GM21576 (cell line): ENCODE results near the gene BACE2.
"Not testable (repeated sequence)": the region's sequence is repeated elsewhere in the genome, so short reads cannot be mapped to it uniquely, and the experiment has no call there.

Source experiments
- ATAC-seq: cut with Tn5 transposase; IDR thresholded peaks from one replicate; pipeline ENCODE4 v1.9.1; 2021; ENCODE audit warnings: mild to moderate bottlenecking, moderate library complexity; ENCODE audit not compliant: unreplicated experiment

Gene BACE2

DNA sequence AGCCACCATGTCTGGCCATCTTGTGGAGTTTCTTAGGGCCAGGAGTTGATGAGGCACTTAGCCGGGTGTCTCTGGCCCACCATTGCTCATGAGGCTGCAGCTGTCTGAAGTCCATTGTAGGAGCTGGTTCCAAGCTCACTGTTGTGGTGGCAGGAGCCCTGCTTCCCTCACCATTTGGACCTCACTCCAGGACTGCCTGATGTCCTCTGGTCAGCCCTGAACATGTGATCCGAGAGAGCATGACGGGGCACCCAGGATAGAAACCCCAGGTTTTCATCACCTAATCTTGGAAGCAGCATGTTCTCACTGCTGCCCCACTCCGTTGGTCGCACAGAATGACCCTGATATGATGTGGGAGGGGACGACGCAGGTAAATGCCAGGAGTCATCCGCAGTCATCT lies 92.5 kb downstream of the BACE2 start:
- no peak for ATAC-seq

DNA sequence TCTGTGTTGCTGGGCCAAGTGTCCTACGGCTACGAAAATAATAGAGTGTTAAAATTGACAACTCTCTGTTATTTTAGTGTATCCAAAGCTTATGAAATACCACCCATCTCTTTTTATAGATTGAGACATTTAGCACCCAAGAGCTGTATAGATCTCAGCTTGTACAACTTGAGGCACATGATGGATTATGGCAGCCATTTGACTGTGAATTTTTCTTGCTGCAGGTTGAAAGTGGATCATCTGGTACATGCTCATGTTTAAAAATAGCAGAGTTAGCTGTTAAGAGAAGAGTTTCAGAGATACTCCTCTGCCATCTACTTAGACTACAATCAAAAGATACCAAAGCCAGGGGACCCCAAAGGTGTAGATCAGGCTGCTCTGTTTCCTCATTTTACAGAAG lies 99.4 kb downstream of the BACE2 start:
- ATAC-seq, result no peak

DNA sequence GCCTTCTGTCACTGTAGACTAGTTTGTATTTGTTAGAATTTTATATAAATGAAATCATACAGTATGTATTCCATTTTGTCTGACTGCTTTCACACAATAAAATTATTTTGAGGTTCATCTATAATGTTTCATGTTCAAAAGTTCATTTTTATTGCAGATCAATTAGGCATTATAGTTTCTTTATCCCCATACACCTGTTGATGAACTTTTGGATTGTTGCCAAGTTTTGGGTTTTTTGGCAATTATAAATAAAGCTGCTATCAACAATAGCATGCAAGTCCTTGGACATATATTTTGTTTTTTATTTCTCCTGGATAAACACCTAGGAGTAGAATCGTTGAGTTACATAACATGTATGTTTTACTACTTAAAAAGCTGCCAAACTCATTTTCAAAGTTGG lies 101.6 kb downstream of the BACE2 start:
- no peak for ATAC-seq

DNA sequence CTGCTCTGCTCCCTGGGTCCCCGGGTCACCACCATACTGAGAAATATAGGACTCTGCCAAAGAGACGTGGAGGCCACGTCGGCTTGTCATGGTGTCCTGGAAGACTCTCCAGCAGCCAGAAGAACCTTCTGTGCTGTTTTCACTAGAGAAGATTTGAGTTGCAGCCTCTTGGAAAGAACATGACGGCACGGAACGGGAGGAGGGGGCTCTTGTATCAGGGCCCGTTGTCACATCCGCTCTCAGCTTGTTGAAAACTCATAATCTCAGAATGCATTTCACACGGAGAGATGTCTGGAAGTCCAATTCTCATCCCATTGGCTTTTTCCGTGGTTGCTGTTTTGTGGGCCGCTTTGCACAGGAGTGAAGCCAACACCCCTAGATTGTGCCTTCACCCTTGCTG lies 109.2 kb downstream of the BACE2 start:
- ATAC-seq, result no peak

DNA sequence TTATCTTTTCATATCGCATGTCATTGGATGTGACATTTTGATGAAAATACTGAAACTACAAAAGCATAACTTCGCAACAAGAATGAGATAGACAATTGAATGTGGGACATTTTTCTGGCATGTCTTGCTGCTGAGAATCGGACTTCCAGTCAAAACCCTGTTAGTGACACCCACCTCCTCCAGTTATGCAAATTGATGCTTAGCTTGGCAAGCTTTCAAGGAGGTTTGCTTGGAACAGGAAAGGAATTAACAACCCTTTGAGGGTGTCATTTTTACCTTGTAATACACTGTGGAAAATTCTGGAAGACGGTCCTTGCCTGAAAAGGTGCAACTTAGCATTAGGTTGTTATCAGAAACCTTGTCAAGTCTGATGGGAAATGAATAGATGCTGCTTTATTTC lies 109.9 kb downstream of the BACE2 start:
- ATAC-seq, result no peak

DNA sequence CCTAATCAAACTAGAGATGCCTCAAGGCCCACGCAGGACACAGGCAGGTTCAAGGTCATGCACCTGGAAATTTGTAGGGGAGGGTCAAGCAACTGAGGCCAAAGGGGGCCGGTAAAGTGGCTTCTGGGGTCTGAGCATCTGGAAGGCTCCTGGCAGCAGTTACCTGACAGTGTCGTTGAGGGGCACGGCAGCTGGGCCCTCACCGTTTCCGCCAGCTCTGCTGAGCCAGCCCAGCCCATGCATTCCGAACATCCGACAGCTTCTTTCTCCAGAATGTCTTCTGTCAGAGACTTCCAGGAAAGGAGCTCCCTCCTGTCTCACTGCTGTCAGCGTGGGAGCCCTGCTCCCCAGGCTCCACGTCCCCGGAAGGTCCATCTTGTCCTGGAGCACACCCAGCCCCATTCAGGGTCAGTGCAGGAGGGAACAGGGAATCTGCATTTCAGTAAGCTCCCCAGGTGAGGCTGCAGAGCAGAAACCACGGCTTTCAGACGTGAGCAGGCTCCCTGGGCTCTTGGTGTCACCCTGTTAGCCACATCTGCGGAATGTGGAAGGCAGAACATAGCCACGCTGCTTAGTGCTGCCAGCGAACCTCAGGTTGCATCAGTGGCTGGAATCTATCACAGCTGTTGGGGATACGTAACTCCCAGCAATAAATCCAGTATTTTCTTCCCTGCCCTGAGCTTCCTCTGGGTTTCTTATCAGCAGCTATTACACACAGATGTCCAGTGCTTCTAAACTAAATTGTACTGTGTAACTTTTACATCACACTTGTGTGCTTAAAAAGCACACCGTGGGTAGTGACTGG lies 112.4 kb downstream of the BACE2 start:
- no peak for ATAC-seq

DNA sequence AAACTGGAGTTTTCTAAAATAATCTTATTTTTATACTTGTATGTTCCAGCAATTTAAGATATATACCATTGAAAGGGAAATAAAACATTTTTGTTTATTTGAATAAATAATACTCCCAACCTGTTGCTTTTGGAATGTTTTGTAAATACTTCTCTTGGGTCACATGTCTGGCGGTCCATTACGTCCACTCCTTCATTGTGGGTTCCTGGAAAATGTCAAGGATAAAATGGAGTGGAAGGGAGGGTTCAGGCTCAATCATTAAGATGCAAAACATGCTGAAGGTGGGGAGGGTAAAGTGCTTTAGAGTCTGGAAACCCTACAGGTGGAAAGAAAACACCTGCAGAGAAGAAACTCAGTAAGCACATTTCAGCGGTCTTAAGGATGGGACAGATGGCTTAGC lies 114.5 kb downstream of the BACE2 start:
- no peak for ATAC-seq

DNA sequence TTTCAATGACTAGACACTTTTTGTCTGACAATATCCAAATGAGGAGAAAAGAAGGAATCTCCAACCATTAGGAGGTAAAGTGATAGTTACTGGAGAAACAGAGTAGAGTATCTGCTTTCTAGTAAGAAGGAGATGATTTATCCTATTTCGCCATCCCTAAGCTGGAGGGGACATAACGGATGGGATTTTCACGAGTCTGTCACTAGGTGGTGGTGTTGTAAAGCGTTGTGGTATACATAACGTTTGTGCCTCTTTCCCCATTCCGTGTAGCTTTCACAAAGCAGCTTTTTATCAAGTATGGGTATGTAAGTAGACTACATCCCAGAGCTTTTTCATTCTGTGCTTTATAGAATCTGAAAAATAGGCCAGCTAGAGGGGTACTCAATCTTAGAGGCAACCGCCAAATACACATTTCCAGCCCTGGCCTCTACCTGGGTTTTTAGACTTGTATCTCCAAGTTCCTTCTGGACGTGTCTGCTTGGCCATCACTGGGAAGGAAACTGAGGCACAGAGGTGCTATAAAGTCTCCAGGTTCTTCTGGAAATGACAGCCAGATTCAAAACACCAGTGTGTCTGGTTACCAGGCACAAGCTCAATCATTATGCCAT lies 115.4 kb downstream of the BACE2 start:
- no peak for ATAC-seq

DNA sequence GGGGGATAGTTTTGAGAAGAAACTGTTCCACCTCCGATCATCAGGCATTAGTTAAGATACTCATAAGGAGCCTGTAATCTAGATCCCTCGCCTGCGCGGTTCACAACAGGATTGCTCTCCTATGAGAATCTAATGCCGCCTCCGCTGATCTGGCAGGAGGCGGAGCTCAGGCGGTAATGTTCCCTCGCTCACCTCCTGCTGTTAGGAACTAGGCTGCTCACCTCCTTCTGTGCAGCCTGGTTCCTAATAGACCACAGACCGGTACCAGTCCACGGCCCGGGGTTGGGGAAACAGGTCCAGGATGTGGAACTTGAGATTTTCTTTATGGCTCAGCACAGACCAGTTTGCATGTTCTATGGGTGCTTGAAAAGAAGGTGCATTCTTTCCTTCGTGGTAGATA lies 121.5 kb downstream of the BACE2 start:
- no peak for ATAC-seq

DNA sequence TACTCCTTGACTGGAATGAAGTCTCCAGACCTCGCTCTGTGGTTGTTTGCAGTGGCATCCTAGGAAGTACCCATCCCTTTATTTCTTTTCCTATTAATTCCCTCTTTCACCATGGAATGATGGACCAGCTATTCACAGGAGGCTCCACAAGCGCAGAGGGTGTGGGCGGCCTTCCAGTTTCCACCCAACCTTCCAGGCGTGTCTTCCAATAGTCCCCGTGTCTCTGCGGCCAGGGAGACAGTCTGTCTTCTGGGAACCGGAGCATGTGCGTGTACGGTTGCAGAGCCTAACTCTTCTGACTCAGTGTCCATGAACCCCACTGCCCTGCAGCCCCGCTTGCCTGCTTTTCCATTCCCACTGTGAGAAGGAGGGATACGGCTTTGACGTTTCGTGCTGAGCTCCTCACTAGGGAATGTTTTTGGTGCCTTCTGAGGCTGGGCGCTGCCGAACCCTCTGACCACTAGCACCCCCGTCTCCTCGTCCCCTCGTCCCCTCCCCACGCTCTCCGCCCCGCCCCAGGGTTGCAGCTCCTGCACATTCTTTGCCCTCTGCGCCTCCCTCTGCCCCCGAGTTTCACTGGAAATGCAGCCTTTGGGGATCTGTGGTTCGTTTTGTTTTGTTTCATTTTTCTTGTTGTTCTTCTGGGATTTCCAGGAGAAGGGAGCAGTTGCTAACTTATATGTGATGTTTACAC lies 122.3 kb downstream of the BACE2 start:
- no peak for ATAC-seq

DNA sequence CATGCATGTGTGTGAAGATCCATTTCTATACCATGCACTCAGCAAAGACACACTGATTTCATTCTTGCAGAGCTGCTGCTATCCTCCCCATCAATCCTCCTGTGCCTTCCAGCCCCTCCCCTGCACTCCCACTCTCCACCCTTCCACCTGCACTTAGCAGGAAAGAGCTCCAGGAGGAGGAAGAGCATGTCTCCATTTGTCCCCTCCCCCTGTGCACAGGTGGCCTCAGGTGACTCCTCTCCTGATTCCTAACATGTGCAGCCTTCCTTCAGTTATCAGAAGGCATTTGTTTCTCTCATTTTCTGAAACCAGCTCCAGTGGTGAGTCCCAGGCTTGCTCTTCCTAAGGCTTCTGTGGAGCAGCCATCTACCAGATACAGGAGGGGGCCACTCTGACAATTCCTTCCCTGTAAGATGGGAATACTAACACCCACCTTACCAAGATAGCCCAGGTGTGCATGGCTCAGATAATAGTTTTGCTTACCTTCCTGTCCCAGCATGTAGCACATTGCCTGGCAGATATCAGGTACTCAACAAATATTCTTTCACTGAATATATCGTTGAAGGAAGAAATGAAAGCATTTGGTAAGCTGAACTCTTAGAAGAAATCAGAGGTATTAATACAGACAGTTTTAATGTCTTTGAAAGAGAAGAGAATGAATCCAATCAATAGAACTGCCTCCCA lies 126.7 kb downstream of the BACE2 start:
- no peak for ATAC-seq

DNA sequence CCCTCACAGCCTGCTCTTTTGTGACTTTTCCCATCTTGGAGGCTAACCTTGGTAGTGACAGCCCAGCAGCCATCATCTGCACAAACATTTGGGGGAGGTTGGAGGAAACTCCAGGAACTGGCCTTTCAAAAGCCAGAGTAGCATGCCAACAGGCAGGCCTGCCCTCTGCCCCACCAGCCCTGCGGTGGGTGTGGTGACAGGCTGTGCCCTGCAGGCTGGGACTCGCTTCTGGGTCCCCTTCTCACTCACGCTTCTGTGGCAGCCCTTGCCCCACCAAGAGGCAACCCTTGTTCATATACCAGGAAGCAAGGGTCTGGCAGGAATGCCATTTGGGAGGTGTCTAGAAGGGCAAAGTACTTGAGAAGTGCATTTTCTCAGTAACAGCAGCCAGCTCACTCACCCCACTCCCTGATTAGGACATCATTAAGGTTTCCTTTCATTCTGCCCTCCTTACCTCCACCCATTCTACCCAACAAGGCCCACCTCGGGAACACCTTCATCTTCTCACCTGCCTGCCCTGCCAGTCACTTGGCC lies 127.8 kb downstream of the BACE2 start:
- no peak for ATAC-seq

DNA sequence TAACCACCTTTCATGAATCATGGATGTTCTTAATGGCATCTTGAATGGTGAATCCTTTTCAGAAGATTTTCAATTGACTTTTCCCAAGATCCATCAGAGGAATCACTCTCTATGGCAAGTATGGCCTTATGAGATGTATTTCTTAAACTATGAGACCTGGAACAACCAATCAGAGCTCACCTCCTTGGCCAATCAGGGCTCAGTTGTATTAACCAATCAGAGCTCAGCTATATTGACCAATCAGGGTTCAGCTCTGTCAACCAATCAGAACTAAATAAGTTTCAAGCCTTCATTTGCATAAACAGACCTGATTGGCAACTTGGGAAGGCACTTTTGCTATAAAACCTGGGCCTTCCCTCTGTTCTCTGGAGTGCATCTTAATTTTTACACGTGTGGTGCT lies 135.0 kb downstream of the BACE2 start:
- no peak for ATAC-seq

DNA sequence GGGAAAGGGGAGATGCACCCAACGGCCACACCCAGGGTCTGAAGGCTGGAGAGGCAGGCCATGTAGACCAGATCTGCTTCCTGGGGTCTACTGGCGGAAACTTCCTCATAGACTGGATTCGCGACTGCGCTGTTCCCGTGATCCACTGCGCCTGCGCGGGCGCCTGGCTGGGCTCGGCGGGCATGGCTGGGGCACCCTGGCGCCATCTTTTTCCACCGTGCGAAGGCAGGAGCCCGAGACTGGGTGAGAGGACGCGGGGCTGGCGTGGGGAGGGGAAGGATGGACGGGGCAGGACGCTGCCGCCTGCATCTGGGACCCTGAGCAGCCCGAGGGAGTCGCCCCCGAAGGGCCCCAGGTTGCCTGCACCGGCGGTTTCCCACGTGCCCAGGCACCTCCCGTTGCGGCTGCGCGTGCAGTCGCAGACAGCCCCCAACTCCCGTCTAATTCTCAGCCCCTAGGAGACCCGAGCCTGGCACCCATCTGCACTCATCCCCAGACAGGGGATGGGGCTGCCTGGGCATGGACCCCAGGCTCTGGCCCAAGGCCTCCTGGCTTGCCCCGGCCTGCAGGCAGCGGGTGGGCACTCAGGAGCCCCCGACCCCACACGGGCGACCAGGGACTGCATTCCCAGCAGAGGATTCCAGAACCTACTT lies 136.2 kb downstream of the BACE2 start:
- ATAC-seq, result no peak

DNA sequence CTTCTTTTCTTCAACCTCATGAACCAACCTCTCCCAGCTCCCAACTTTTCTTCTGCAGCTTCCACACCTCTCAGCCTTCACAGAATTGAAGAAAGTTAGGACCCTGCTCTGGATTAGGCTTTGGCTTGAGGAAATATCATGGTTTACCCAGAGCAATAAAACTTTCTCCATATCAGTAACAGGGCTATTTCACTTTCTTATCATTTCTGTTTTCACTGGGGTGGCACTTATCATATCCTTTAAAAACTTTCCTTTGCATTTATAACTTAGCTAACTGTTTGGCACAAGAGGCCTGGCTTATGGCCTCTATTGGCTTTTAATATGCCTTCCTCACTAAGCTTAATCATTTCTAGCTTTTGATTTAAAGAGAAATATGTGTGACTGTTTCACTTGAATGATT lies 139.3 kb downstream of the BACE2 start:
- ATAC-seq, result no peak

DNA sequence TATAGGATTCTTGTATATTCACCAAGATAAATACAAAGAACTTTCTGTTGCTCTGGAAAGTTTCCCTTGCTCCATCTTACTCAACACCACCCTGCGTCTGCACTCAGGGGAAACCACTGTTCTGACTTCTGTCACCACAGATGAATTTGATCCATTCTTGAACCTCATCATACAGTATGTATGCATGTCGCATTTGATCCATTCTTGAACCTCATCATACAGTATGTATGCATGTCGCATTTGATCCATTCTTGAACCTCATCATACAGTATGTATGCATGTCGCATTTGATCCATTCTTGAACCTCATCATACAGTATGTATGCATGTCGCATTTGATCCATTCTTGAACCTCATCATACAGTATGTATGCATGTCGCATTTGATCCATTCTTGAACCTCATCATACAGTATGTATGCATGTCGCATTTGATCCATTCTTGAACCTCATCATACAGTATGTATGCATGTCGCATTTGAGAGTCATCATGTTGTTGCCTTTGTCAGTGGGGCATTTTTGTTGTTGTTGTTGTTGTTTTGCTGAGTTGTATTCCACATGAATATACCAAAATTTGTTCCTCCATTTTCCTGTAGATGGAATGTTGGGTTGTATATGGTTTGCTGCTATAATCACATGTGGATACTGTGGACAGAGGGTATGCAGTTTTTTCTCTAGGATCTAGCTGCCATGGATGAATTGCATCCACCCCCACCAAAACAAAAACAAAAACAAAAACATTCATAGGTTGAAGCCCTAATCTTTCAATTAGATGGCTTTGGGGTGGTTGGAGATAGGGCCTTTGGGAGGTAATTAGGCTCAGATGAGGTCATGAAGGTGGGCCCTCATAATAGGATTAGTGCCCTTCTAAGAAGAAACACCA lies 145.6 kb downstream of the BACE2 start:
- not testable (repeated sequence) for ATAC-seq

DNA sequence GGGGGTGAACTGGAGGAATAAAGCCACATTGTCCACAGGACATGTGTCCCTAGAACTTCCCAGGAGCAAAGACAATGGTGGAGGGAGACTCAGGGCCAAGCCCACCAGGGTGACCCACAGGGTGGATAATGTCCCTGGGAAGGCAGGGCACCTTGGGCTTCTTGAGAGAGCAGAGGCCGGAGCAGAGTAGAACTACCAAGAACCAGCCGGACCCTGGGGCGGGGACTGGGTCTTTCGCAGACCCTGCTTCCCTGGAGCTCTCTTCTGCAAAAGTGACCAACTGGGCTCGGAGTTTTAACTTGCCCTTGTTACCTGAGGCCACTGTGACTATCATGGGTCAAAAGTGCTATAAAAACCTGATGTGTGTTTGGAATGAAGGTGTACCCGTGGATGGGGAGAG lies 147.8 kb downstream of the BACE2 start:
- ATAC-seq, result no peak

DNA sequence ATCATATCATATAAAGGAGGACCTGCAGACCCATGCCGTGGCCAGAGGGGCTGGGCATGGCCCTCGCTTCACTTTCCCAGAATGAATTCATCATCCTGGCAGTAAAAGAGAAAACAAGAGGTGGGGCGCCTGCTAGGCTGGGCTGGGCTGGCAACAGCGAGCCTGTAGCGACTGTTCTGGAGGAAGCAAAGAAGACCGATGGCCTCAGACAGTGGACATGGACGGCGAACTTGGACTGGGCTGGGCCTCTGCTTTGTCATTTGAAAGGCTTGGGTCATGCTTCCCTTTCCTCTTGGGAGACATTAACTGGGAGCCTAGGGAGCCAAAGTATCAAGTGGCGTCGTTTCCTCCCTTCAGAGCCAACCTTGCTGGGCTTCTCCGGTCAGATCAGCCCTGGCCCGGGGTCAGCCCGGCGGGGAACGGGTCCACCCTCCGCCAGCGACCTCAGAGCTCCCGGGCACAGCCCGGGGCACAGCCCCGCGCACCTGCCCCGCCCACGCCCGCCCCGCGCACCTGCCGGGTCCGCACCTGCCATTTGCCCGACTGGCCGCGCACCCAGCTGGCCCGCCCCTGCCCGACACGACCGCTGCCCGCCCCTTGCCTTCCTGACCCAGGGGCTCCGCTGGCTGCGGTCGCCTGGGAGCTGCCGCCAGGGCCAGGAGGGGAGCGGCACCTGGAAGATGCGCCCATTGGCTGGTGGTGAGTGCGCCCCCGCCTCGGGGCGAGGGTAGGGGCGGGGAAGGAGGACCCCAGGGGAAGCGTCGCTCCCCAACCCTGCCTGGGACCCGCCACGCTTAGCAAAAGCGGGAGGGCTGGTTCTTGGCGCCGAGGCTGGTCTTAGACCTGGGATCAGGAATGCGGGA lies 148.5 kb downstream of the BACE2 start, which contains the start of gene FAM3B:
FAM3B (plus strand) TSS at position 602 of the 863 bp plus-strand sequence; CDS start at position 681, 79 bp downstream.
- no peak for ATAC-seq

DNA sequence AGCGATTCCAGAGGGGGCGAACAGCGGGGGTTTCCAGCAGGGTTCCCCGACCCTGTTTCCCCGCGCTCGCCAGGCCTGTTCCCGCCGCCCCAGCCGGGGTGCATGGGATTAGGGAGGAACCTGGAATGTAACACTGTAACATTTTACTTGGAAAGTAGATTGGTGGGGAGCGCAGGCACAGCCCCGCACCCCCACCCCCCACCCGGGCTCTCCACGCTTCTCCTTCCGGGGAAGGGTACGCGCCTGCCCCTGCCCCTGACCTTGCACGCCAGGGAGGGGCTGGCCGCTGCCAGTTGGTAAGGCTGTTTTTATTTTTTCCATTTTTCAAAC lies 149.1 kb downstream of the BACE2 start:
- no peak for ATAC-seq
